ENCODE measurements around the gene SHISAL1.
"Not testable (repeated sequence)": the region's sequence is repeated elsewhere in the genome, so short reads cannot be mapped to it uniquely, and the experiment has no call there.

SHISAL1 gene

DNA sequence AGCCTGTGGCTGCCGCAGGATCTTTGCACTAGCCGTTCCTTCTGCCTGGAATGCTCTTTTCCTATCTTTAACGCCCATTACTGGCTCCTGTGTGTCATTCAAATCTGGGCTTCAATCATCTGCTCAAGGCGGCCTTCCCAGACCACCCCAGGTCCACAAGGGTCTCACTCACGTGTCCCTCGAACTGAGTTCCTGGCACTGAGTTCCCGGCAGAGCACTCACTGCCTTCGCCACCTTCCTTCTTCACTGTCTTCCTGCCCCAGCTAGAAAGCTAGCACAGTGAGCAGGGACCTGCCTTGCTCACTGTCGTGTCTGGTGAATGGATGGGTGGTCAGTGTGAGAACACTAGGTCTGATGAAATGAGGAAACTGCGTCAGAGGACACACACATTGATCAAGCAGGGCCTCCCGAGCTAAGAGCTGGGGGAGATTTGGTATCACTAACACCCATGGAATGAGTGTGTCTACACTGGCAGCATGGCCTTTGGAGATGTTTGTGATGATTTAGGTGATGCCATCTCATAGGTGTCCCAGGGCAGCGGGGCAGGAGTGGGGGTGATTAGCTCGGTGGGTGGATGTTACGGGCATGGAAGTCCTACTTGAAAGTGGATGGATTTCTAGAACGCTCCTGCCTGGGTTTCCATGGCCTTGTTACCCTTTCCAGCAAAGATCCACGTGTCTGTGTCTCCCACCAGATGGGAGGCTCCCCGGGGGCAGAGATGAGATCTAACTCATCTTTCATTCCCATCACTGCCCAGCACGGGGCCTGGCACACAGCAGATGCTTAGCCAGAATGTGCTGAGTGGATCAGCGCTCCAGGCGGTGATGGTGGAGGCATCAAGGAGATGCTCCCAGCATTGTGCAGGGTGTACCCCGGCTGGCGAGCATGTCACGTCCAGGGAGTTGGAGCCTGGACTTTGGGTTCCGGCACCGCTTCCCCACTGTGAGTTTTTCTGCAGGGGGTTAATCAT, 64.5 kb downstream of the SHISAL1 start:
- Mint-ChIP-seq H3K27ac (no peak overlapping the region), H3K27me3 (peaks cover 12% of the 10 kb centered on the region), H3K9me3 (peaks cover 21% of the 10 kb centered on the region), H3K36me3 (ENCODE audit: low read depth) (no peaks in the 10 kb centered on the region), H3K4me3 (no peak overlapping the region), H3K4me1 (ENCODE audit: low read depth) (no peaks in the 10 kb centered on the region)
- intact Hi-C loops (cut with micrococcal nuclease): no loop called here

DNA sequence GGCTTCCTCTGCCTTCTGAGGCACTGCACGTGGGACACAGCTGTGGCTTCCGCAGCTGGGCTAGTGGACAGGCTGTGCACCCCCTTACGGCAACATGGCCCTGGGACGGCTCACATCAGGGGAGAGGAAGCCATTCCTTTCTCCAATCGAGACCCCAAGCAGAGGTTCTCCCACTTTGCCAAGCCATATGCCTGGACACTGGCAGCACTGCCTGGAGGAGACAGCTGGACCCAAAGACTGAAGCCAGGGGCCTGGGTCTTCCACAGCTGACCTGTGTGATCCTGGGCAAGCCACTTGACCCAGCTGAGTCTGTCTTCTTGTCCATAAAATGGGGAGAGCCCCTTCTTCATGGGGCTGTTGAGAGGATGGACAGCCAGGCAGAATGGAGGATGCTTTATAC, 65.4 kb downstream of the SHISAL1 start:
- H3K4me1 Mint-ChIP-seq (ENCODE audit: low read depth): no peaks in the 10 kb centered on the region
- H3K9me3 Mint-ChIP-seq: peaks cover 21% of the 10 kb centered on the region
- no peaks in the 10 kb centered on the region for H3K36me3 Mint-ChIP-seq (ENCODE audit: low read depth)
- H3K27ac Mint-ChIP-seq: no peak overlapping the region
- peaks cover 10% of the 10 kb centered on the region for H3K27me3 Mint-ChIP-seq
- intact Hi-C loops (cut with micrococcal nuclease): no loop called here
- H3K4me3 Mint-ChIP-seq: no peak overlapping the region

DNA sequence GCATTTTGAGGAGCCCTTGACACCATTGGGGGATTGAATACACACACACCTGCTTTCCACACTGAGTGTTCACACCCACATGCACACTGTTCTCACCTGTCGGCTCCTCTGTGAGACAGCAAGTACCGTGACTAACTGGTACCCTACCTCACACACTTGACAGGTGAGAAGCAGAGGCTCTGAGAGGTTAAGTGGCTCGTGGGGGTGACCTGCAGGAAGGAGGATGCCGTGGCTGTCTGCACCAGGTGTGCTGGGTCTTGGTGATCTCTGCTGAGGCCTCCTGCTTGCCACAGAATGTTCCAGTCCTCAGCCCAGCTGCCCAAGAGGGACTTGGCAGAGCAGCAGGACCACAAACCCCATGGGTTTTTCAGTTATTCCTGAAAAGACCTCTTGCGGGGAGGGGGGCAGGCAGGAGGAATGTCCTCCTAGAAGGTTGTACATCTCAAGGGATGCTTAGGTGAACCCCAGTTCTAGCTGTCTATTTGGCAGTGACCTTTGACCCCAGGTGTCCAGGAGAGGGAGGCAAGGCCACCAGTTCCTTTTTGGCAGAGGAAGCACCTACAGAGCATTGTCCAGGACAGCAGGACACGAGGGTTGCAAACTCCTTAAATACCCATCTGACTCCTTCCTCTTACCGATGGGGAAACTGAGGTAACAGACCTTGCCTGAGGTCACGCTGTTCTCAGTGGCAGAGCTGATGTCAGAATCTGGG, 66.0 kb downstream of the SHISAL1 start:
- Mint-ChIP-seq H3K27me3 (peaks cover 7% of the 10 kb centered on the region), H3K36me3 (ENCODE audit: low read depth) (no peaks in the 10 kb centered on the region), H3K4me1 (ENCODE audit: low read depth) (no peaks in the 10 kb centered on the region), H3K9me3 (peaks cover 21% of the 10 kb centered on the region), H3K27ac (no peak overlapping the region), H3K4me3 (no peak overlapping the region)
- intact Hi-C loops (cut with micrococcal nuclease): no loop called here

DNA sequence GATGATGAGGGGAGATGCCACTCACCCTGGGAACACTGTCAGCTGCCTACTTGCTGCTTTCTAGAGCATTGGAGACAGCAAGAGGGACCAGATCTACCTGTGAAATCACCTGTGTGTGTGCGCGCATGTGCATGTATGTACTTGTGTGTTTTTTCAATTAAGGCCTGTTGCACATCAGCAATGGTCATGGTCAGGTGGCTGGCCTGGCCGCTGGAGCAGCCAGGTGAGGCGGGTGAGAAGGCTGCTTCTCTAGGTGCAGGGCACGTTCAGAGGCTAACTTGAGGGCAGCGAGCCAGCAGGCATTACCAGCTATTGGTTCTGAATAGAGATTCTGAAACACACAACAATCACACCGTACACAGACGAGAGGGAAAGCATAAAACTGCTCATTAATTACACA, 66.9 kb downstream of the SHISAL1 start:
- Mint-ChIP-seq H3K36me3 (ENCODE audit: low read depth) (no peaks in the 10 kb centered on the region), H3K4me1 (ENCODE audit: low read depth) (no peaks in the 10 kb centered on the region), H3K4me3 (no peak overlapping the region), H3K9me3 (peaks cover 21% of the 10 kb centered on the region), H3K27me3 (peaks cover 10% of the 10 kb centered on the region), H3K27ac (no peak overlapping the region)
- intact Hi-C loops (cut with micrococcal nuclease): no loop called here

DNA sequence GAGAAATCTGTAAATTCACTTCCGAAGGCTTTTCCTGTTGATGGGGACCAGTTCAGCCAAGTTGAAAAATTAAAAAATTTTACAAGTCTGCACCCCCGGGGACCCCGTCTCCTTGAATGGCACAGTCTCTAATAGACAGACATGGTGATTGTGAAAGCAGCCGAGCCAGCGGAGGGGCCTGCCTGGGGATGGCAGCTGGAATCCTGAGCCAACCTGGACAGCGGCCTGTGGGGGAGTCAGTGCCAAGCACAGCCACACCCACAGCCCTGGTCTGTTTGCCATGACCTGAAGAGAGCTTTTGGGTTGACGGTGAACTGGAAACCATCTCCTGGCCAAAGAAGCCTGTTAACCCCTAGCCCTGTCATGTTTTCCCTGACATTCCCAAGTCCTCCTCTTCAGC, 67.3 kb downstream of the SHISAL1 start:
- H3K4me3 Mint-ChIP-seq: no peak overlapping the region
- H3K9me3 Mint-ChIP-seq: peaks cover 17% of the 10 kb centered on the region
- H3K27ac Mint-ChIP-seq: no peak overlapping the region
- intact Hi-C loops (cut with micrococcal nuclease): no loop called here
- no peaks in the 10 kb centered on the region for H3K36me3 Mint-ChIP-seq (ENCODE audit: low read depth)
- no peaks in the 10 kb centered on the region for H3K4me1 Mint-ChIP-seq (ENCODE audit: low read depth)
- H3K27me3 Mint-ChIP-seq: peaks cover 13% of the 10 kb centered on the region

DNA sequence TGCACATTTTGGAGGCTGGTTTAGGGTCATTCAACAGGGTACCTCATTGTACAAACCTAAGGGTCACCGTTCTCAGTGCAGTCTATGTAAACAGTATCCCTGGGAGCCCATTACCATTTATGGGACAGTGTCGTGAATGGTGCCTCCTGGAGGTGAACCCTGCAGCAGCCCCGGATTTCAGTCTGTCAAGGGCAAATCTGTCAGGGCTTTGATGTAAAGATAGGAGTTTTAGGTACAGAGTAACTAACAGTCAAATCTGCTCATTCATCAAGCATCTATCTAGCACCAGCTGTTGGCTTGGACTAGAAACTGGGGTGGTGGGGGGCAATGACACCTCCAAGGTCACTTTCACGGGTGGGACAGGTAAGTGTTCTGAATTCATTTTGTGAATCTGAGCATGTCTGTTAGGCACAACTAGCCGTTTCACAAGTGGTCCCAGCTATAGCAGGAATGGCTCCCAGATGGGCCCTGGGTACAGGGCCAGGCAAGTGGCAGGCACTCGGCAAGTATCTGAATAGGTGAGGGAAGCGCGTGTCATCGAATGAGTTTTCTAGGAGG, 68.4 kb downstream of the SHISAL1 start:
- H3K4me3 Mint-ChIP-seq: no peak overlapping the region
- peaks cover 14% of the 10 kb centered on the region for H3K27me3 Mint-ChIP-seq
- H3K9me3 Mint-ChIP-seq: peaks cover 6% of the 10 kb centered on the region
- H3K27ac Mint-ChIP-seq: no peak overlapping the region
- no peaks in the 10 kb centered on the region for H3K4me1 Mint-ChIP-seq (ENCODE audit: low read depth)
- intact Hi-C loops (cut with micrococcal nuclease): no loop called here
- H3K36me3 Mint-ChIP-seq (ENCODE audit: low read depth): no peaks in the 10 kb centered on the region

DNA sequence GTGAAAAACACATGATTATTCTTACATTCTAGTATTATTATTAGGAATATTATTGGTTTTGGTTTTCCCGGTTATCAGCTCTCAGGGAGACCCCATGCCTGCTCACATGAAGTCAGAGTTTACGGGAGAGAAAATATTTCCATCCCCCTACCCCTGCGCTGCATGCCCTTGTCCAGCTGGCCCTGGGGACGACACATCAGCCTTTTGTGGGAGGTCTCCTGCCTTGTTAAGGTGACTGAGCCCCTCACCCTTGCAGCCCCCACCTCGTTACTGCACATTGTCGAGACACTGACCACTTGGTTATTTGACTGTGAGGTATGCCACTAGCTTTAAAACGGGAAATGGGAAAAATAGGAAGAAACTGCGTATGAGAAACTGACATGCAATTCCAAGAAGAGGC, 69.0 kb downstream of the SHISAL1 start:
- H3K4me1 Mint-ChIP-seq (ENCODE audit: low read depth): no peaks in the 10 kb centered on the region
- intact Hi-C loops (cut with micrococcal nuclease): no loop called here

DNA sequence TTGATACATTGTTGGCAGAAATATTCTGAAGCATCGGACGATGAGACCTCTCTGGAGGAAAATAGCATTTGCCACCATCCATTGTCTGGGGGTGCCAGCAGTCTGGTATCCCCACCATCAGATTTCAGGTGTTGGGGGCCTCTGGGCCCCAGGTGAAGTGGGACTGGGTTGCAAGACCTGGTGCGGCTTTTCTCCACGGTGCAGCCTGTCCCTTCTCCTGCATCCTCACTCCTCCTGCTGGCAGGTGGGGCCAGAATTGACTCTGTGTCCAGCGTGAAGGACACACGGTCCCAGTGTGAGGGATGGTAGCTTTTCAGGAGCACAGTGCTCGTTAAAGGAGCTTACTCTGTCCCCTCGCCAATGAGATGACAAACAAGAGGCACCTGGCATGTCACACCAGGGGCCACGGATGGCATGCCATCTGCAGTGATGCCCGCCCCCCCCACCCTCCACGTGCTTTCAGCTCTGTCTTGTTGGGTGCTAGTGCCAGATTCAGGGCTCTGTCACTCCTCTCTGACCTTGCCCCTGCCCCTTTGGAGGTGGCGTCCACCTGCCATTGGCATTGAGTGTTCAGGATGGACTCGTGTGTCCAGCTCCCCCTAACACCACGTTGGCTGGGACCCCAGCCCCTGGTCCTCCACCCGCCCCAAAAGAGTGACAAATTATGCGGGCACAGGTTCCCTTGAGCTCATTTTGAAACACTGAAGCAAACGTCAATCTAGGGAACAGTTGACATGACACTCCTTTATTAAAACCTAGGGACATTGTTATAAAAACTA, 69.6 kb downstream of the SHISAL1 start:
- Mint-ChIP-seq H3K27me3 (peaks cover 13% of the 10 kb centered on the region), H3K4me3 (no peak overlapping the region), H3K4me1 (ENCODE audit: low read depth) (no peaks in the 10 kb centered on the region), H3K36me3 (ENCODE audit: low read depth) (no peaks in the 10 kb centered on the region), H3K27ac (no peak overlapping the region), H3K9me3 (no peaks in the 10 kb centered on the region)
- intact Hi-C loops (cut with micrococcal nuclease): no loop called here

More for the DNA sequence above, 69.0 kb downstream of the SHISAL1 start:
- Mint-ChIP-seq H3K4me3 (no peak overlapping the region), H3K27ac (no peak overlapping the region), H3K27me3 (peaks cover 13% of the 10 kb centered on the region), H3K36me3 (ENCODE audit: low read depth) (no peaks in the 10 kb centered on the region), H3K9me3 (peaks cover under 1% of the 10 kb centered on the region)

DNA sequence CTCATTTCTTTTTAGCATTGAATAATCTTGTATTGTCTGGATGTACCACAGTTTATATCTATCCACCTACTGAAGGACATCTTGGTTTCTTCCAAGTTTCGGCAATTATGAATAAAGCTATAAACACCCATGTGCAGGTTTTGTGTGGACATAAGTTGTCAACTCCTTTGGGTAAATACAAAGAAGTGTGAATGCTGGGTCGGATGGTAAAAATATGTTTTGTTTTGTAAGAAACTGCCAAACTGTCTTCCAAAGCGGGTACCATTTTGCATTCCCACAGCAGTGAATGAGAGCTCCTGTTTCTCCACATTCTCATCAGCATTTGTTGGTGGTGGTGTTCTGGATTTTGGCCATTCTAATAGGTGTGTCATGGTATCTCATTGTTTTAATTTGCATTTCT, 71.6 kb downstream of the SHISAL1 start:
- peaks cover 18% of the 10 kb centered on the region for H3K27me3 Mint-ChIP-seq
- not testable (repeated sequence) for H3K4me3 Mint-ChIP-seq; H3K36me3 Mint-ChIP-seq (ENCODE audit: low read depth)

DNA sequence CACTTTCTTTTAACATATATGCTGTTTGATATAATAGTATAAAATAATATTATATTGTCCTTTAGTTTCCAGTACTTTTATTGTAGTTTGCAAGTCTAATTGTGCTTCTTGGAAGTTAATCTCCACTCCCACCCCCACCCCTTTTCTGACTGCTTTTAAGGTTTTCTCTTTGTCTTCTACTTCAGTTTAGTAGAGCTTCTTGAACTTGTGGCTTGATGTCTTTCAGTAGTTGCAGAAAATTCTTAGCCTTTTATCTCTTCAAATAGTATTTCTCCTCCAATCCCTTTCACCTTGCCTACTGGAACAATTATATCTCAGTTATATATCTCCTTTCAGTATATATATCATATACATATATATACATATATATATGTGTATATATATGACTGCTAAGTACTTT, 75.5 kb downstream of the SHISAL1 start:
- intact Hi-C loops (cut with micrococcal nuclease): no loop called here
- H3K27me3 Mint-ChIP-seq: peaks cover 13% of the 10 kb centered on the region
- no peak overlapping the region for H3K27ac Mint-ChIP-seq
- no peaks in the 10 kb centered on the region for H3K9me3 Mint-ChIP-seq
- H3K36me3 Mint-ChIP-seq (ENCODE audit: low read depth): no peaks in the 10 kb centered on the region
- H3K4me1 Mint-ChIP-seq (ENCODE audit: low read depth): no peaks in the 10 kb centered on the region
- H3K4me3 Mint-ChIP-seq: no peak overlapping the region

More for the DNA sequence above, 71.6 kb downstream of the SHISAL1 start:
- H3K4me1 Mint-ChIP-seq (ENCODE audit: low read depth); H3K27ac Mint-ChIP-seq; intact Hi-C loops (cut with micrococcal nuclease); H3K9me3 Mint-ChIP-seq: not testable (repeated sequence)

DNA sequence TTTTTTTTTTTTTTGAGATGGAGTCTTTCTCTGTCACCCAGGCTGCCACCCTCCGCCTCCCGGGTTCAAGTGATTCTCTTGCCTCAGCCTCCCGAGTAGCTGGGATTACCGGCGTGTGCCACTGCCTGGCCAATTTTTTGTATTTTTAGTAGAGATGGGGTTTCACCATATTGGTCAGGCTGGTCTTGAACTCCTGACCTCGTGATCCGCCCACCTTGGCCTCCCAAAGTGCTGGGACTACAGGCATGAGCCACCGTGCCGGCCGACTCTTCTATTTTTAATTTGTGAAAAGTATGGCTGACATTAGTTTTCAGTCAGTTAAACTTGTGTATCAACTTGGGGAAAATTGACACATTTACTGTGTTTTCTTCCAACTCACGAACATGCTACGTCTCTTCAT, 78.4 kb downstream of the SHISAL1 start:
- H3K9me3 Mint-ChIP-seq; H3K36me3 Mint-ChIP-seq (ENCODE audit: low read depth); intact Hi-C loops (cut with micrococcal nuclease); H3K27me3 Mint-ChIP-seq; H3K27ac Mint-ChIP-seq; H3K4me3 Mint-ChIP-seq; H3K4me1 Mint-ChIP-seq (ENCODE audit: low read depth): not testable (repeated sequence)

DNA sequence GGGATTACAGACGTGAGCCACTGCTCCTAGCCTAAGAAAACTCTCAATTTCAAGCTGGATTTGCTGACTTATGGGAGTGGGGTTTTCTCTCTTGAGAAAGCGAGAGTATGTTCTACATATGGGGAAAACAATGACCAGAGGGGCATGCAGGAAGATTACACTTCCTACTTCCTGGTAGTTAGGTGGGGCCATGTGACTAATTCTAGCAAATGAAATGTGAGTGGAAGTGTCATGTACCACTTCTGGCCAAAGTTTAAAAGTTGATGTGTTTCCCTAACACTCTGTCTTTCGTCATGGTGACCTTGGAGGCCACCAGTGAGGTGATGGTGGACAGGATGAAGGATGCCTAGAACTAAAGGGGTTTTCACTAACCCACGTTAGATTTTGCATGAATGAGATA, 81.5 kb downstream of the SHISAL1 start:
- Mint-ChIP-seq H3K36me3 (ENCODE audit: low read depth) (no peaks in the 10 kb centered on the region), H3K9me3 (peaks cover 8% of the 10 kb centered on the region), H3K4me1 (ENCODE audit: low read depth) (no peaks in the 10 kb centered on the region), H3K4me3 (no peak overlapping the region), H3K27me3 (peaks cover 3% of the 10 kb centered on the region), H3K27ac (no peak overlapping the region)
- intact Hi-C loops (cut with micrococcal nuclease): no loop called here

DNA sequence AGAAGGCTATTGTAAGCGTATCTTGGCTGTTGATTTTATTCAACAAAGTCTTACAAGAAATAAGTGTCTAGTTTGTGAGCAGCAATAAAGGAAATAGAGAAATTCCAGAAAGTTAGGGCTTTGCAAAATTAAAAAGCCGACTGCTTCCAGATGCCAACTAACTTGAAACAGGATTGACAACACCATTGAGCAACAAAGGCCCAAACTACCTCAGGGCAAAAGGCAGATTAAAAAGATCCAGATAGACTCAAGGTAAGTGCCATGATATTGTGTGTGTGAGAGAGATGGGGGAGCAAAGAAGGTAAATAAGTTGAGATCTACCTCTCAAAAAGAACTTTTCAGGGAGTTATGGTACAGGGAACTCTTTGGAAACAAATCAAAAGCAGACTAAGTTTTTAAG, 82.9 kb downstream of the SHISAL1 start:
- intact Hi-C loops (cut with micrococcal nuclease): no loop called here
- no peaks in the 10 kb centered on the region for H3K4me1 Mint-ChIP-seq (ENCODE audit: low read depth)
- no peak overlapping the region for H3K4me3 Mint-ChIP-seq
- H3K36me3 Mint-ChIP-seq (ENCODE audit: low read depth): no peaks in the 10 kb centered on the region
- peaks cover 8% of the 10 kb centered on the region for H3K9me3 Mint-ChIP-seq
- H3K27me3 Mint-ChIP-seq: peaks cover 16% of the 10 kb centered on the region
- no peak overlapping the region for H3K27ac Mint-ChIP-seq

DNA sequence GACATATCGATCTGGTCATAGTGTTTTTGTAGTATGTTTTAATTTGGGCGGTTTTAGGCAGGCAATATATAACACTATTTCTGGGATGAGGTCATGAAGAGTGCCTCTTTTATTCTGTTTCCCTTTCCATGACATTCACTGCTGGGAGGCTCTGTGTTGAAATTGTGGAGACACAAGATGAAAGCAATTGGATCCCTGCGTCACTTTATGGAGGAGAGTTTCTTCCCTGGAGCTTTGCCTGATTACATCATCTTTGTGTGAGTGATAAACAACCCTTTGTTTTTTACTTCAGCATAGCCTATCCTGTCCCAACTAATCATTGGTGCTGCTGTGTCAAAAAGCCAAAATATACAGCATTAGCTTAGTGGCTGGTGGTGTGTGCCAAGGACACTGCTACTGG, 83.4 kb downstream of the SHISAL1 start:
- H3K36me3 Mint-ChIP-seq (ENCODE audit: low read depth): no peaks in the 10 kb centered on the region
- H3K9me3 Mint-ChIP-seq: peaks cover 8% of the 10 kb centered on the region
- intact Hi-C loops (cut with micrococcal nuclease): no loop called here
- no peak overlapping the region for H3K27ac Mint-ChIP-seq
- H3K4me1 Mint-ChIP-seq (ENCODE audit: low read depth): no peaks in the 10 kb centered on the region
- H3K27me3 Mint-ChIP-seq: peaks cover 17% of the 10 kb centered on the region
- no peak overlapping the region for H3K4me3 Mint-ChIP-seq
